ENCODE data around the gene FAM156A.
"Not testable (repeated sequence)": the region's sequence is repeated elsewhere in the genome, so short reads cannot be mapped to it uniquely, and the experiment has no call there.

The FAM156A gene

DNA sequence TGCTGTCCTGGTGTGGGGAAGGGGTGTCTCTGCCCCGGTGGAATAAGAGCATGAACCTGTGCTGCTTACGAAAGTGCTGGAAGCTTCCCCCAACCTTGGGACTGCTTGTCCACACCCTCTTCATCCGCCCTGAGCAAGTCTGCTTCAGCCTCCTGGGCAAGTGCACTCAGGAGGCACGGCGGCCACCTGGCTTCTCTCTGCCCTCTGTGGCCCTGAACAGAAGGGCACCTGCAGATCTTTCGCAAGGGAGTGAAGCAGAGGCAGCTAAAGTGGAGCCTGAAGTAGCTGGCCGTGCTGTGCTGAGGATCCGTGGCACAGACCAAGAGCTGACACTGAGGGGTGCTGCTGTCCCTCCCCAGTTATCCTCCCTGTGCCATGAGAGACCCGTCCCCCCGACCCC, 9.6 kb upstream of the FAM156A start:
- not testable (repeated sequence) for DNase-seq (ENCODE audit: extremely low read depth in 1 of 2, low read depth in 1 of 2)

- DNase-seq (ENCODE audit: extremely low read depth in 1 of 2, low read depth in 1 of 2): not testable (repeated sequence)
These were observed 8.8 kb upstream of the FAM156A start for GRCh38 chrX:52966993-52967738.

DNA sequence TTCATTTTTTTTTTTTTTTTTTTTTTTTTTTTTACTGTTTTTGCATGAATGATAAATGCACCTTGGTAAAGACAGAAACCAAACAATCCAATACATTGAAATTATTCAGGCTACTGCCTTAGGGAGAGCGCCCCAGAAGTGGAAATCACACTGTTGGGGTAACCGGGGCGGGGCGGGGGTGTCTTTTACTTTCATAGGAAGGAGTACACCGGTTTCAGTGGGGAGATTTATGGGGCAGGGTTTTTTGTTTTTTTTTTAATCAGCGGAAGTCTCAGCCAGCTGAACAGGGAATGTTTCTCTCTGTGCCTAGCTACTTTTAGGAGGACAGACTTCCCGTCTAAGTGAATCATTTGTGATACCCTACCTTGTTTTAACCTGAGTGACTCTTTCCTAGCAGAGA, 643 bp upstream of the FAM156A start:
- not testable (repeated sequence) for DNase-seq (ENCODE audit: extremely low read depth in 1 of 2, low read depth in 1 of 2)

DNA sequence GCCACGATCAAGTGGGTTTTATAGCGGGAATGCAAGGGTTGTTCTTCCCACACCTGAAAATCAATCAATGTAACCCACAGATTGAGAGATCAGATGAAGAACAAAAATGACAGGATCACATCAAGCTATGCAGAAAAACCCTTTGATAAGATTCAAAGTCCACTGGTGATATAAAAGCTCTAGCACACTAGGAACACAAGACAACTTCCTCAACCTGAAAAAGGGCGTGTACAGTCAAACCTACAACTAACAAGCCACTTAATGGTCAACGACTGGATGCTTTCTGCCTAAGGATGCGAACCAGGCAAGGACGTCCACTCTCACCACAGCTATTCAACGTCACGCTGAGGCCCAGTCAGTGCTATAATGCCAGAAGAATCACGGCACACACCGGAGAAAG, 8.4 kb downstream of the FAM156A start:
- DNase-seq (ENCODE audit: extremely low read depth in 1 of 2, low read depth in 1 of 2): not testable (repeated sequence)

DNA sequence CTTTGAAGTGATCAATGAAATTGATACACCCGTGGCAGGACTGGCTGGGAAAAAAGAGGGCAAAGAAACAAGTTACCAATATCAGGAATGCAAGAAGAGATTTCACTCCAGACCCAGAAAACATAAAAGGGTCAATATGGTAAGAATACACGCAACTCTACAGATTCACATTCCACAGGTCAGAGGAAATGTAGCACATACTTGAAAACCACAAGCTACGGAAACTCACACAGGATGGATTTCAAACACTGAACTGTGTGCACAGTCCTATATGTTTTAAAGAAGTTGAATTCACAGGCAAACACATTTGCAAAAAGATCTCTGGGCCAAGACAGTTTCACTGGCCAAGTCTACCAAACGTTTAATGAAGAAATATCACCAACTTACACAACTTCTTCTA, 9.0 kb downstream of the FAM156A start:
- not testable (repeated sequence) for DNase-seq (ENCODE audit: extremely low read depth in 1 of 2, low read depth in 1 of 2)

GRCh38 chrX:52948265-52948664, 10.1 kb downstream of the FAM156A start:
- not testable (repeated sequence) for DNase-seq (ENCODE audit: extremely low read depth in 1 of 2, low read depth in 1 of 2)

DNA sequence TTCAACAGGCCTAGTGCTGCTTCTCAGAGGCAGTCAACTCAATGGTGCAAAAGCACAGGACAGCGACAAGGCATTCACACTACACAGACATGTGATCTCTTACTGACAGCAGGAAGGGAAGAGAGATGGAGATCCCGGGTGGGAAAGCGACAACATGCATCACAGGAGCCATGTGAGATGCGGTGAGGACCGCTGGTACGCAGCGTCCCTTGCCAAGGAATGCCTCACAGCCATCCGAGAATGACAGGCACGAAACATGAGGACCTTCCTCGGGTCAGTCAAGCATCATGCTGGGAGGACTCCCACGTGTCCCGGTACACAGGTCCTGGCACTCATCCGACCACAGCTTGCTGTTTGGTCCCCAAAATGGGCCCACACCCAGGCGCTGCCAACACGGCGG, 10.8 kb downstream of the FAM156A start:
- not testable (repeated sequence) for DNase-seq (ENCODE audit: extremely low read depth in 1 of 2, low read depth in 1 of 2)

DNA sequence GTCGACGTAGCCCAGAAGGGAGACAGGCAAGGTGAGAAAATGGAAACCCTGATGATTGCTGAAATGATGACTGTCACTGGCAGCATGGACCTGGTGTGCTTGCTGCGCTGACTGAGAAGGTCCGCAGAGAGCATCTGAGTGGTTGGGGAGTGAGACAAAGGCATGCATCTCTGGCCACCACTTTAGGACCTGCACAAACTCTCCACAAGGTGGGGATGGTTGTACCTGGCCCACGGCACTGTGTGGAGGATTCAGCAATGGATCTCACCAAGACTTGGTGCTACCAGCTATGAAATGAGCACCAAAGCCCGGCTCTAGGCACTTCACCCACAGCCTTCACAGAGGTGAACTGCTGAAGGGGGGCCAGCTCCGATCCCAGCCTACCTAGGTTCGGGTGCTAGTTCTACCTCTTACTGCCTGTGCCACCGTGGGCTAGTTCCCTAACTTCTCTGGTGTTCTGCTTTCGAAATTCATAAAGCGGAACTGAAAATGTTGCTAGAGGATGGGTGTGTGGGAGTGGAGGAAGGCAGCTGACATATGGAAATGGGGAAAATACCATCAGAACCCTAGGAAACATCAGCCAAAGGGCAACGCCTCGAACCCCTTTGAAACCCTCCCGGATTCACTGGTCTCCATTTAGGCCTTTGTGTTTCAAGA, 12.4 kb downstream of the FAM156A start:
- DNase-seq (ENCODE audit: extremely low read depth in 1 of 2, low read depth in 1 of 2): not testable (repeated sequence)

GRCh38 chrX:52941728-52942127, 16.6 kb downstream of the FAM156A start:
- DNase-seq (ENCODE audit: extremely low read depth in 1 of 2, low read depth in 1 of 2): not testable (repeated sequence)

DNA sequence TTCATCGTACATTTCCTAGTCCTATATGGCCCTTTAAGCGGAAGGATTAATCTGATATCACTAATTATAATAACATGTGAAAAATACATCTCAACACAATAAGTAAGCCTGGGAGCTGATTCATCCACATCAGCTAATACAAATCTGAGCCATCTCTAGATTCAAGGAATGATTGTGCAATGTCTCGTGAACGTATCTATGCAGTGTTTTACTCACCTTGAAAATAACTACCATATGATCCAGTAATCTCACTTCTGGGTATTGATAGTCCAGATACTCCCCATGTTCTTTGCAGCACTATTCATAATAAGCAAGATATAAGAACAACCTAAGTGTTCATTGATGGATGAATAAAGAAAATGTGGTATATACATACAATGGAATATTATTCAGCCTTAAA, 17.6 kb downstream of the FAM156A start:
- DNase-seq (ENCODE audit: extremely low read depth in 1 of 2, low read depth in 1 of 2): not testable (repeated sequence)

GRCh38 chrX:52935470-52935784, 22.9 kb downstream of the FAM156A start:
- DNase-seq (ENCODE audit: extremely low read depth in 1 of 2, low read depth in 1 of 2): not testable (repeated sequence)

DNA sequence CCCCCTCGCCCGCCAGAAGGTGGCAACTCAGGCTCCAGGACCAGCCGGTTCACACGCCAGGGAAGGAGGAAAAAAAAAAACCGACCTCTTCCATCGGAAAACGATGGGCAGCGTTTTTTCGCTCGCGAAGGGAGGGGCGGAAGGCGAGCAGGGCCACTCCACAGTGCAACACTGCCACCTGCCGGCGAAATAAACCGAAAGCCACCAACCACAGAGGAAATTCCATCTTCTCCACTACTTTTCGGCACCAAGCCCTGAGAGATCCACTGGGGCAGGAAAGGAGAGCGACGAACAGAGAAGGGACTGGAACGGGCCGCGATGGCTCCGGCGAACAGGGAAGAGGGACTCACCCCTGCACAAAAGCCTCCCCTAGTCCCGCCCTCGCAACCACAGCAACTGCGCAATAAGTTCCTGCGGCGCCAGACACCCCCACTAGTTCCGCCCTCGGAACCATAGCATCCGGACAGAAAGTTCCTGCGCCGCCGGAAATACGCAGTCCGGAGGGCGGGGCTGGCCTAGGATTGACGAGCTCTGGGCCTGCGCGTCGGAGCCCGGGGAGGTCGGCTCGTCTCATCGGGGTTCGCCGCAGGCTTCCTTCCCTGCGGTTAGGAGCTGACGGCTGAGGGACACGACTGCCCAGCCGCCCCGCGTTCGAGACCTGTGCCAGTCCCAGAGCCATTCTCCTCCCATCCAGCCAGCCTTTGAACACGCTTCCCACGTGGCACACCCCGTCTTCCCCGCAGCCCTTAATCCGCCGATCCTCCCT, 23.4 kb downstream of the FAM156A start:
- DNase-seq (ENCODE audit: extremely low read depth in 1 of 2, low read depth in 1 of 2): peak; percentile 85 to 93

- no peak for DNase-seq (ENCODE audit: extremely low read depth in 1 of 2, low read depth in 1 of 2)
These were observed 24.2 kb downstream of the FAM156A start for GRCh38 chrX:52933976-52934703.

- DNase-seq (ENCODE audit: extremely low read depth in 1 of 2, low read depth in 1 of 2): no peak
These were observed 25.1 kb downstream of the FAM156A start for GRCh38 chrX:52933213-52933612.

- not testable (repeated sequence) for DNase-seq (ENCODE audit: extremely low read depth in 1 of 2, low read depth in 1 of 2)
These were observed 28.1 kb downstream of the FAM156A start for GRCh38 chrX:52930214-52930613.

- no peak for DNase-seq (ENCODE audit: extremely low read depth in 1 of 2, low read depth in 1 of 2)
These were observed 34.5 kb downstream of the FAM156A start for GRCh38 chrX:52923781-52924241.

- not testable (repeated sequence) for DNase-seq (ENCODE audit: extremely low read depth in 1 of 2, low read depth in 1 of 2)
These were observed 43.6 kb downstream of the FAM156A start for GRCh38 chrX:52914704-52915103.

DNA sequence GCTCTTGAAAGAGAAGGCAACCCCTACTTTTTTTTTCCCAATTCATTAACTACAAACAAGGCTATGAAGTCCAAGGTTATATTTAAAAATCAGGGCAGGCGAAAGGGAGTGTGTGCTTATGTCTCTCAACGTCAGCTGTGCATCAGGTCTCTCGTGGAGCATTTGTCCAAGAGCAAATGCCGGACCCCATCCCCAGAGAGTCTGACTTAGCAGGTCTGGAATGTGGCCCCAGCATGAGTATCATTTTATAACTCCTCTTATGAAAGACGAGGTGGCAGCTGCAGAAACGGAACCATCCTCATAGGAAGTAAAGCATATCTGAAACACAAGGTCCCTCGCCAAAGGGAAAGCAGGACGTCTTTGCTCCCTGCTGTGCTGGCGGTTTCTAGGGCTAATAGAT, 44.6 kb downstream of the FAM156A start:
- DNase-seq (ENCODE audit: extremely low read depth in 1 of 2, low read depth in 1 of 2): not testable (repeated sequence)

DNA sequence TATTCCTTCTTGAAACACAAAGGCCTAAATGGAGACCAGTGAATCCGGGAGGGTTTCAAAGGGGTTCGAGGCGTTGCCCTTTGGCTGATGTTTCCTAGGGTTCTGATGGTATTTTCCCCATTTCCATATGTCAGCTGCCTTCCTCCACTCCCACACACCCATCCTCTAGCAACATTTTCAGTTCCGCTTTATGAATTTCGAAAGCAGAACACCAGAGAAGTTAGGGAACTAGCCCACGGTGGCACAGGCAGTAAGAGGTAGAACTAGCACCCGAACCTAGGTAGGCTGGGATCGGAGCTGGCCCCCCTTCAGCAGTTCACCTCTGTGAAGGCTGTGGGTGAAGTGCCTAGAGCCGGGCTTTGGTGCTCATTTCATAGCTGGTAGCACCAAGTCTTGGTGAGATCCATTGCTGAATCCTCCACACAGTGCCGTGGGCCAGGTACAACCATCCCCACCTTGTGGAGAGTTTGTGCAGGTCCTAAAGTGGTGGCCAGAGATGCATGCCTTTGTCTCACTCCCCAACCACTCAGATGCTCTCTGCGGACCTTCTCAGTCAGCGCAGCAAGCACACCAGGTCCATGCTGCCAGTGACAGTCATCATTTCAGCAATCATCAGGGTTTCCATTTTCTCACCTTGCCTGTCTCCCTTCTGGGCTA, 48.9 kb downstream of the FAM156A start:
- not testable (repeated sequence) for DNase-seq (ENCODE audit: extremely low read depth in 1 of 2, low read depth in 1 of 2)

- DNase-seq (ENCODE audit: extremely low read depth in 1 of 2, low read depth in 1 of 2): not testable (repeated sequence)
These were observed 50.4 kb downstream of the FAM156A start for GRCh38 chrX:52907900-52908299.

All from stimulated activated CD8-positive, alpha-beta memory T cell treated with anti-CD3 and anti-CD28 coated beads, Interleukin-7, amount 100 ng/mL, for 48 hours (primary cell).